Measurements from ENCODE around the gene NTRK2.

GRCh38 chr9:84898188-84898587, 228.7 kb downstream of the NTRK2 start:
- TF ChIP-seq, protein P1, sequence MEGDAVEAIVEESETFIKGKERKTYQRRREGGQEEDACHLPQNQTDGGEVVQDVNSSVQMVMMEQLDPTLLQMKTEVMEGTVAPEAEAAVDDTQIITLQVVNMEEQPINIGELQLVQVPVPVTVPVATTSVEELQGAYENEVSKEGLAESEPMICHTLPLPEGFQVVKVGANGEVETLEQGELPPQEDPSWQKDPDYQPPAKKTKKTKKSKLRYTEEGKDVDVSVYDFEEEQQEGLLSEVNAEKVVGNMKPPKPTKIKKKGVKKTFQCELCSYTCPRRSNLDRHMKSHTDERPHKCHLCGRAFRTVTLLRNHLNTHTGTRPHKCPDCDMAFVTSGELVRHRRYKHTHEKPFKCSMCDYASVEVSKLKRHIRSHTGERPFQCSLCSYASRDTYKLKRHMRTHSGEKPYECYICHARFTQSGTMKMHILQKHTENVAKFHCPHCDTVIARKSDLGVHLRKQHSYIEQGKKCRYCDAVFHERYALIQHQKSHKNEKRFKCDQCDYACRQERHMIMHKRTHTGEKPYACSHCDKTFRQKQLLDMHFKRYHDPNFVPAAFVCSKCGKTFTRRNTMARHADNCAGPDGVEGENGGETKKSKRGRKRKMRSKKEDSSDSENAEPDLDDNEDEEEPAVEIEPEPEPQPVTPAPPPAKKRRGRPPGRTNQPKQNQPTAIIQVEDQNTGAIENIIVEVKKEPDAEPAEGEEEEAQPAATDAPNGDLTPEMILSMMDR (IDR thresholded peaks at IDR 0.05; ENCODE audit: low read depth, low read length, missing input control): no peak
- TF ChIP-seq TAF1 (conservative IDR thresholded peaks at IDR 0.05): no peak
- TF ChIP-seq GABPA (IDR thresholded peaks at IDR 0.05 in 1 of 2, conservative IDR thresholded peaks at IDR 0.05 in 1 of 2): no peak
- no peak for TF ChIP-seq RXRA (IDR thresholded peaks at IDR 0.05)
- TF ChIP-seq RAD21 (IDR thresholded peaks at IDR 0.05): no peak
